HG03108 (cell line): ENCODE data around the gene ASCC2.
A peak's percentile ranks its signal among the peaks of the same experiment; 100 is the strongest.
"Not testable (repeated sequence)": the region's sequence is repeated elsewhere in the genome, so short reads cannot be mapped to it uniquely, and the experiment has no call there.

Source experiments
- ATAC-seq: cut with Tn5 transposase; IDR thresholded peaks from one replicate; pipeline ENCODE4 v1.9.1; 2021; ENCODE audit warnings: moderate library complexity; ENCODE audit not compliant: unreplicated experiment

The ASCC2 gene, protein sequence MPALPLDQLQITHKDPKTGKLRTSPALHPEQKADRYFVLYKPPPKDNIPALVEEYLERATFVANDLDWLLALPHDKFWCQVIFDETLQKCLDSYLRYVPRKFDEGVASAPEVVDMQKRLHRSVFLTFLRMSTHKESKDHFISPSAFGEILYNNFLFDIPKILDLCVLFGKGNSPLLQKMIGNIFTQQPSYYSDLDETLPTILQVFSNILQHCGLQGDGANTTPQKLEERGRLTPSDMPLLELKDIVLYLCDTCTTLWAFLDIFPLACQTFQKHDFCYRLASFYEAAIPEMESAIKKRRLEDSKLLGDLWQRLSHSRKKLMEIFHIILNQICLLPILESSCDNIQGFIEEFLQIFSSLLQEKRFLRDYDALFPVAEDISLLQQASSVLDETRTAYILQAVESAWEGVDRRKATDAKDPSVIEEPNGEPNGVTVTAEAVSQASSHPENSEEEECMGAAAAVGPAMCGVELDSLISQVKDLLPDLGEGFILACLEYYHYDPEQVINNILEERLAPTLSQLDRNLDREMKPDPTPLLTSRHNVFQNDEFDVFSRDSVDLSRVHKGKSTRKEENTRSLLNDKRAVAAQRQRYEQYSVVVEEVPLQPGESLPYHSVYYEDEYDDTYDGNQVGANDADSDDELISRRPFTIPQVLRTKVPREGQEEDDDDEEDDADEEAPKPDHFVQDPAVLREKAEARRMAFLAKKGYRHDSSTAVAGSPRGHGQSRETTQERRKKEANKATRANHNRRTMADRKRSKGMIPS

DNA sequence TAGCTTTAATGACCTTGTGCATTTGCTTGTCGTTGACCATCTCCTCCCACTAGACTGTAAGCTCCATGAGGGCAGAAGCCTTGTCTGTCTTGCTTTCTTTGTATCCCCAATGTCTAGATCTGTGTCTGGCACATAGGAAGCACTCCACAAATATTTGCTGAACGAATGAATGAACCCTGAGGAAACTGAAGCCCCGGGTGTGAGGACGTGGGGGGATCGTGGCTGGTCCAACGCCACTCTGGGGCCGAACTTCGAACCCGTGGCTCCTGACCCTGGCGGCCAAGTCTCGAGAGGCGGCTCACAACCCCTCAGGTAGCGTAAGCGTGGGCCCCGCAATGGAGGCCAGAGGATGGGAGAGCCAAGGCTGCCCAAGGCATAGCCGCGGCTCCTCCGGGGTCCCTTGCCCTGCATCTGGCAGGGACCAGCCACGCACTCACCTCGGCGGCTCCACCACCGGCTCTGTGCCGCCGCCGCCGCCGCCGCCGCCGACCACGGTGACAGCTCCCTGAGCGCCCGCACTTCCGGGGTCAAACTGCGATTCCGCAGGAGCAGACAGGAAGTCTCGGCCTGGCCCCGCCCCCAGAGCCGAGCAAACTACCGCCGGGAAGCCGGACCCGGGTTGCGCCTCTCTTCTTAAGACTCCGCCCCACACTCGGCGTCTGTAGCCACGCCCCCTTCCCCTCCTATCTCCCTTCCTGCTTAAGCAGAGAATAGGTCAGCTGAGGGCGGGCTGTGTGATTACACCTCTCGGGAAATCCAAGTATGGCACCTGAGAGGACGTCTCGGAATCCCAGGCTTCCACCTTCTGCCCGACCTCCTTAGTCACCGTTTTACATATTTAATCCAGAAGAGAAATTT is at the start of gene ASCC2:
ASCC2 (minus strand) TSS at position 534 of the 858 bp plus-strand sequence. CDS start 5,949 bp downstream, outside the sequence.
- peak; percentile 93 for ATAC-seq

DNA sequence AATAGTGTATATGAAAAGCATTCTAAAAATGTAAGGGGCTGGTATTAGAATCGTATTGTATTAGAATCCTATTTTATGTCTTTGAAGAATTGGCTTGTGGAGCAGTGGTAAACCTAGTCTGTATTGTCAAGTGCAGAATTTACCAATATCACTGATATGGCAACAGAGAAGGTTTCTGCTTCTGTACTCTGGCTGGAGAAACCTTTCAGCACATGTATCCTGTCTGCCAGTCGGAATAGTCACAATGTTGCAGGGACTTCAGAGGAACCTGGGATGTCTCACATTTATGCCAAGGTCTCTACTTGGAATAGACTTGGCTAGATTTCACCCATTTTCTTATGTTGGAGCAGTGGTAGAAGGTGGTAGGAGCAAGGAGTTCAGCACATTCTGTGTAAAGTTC is 49.3 kb upstream of the ASCC2 start:
- no peak for ATAC-seq

- no peak for ATAC-seq
These were observed 48.5 kb upstream of the ASCC2 start for GRCh38 chr22:29886596-29886995.

DNA sequence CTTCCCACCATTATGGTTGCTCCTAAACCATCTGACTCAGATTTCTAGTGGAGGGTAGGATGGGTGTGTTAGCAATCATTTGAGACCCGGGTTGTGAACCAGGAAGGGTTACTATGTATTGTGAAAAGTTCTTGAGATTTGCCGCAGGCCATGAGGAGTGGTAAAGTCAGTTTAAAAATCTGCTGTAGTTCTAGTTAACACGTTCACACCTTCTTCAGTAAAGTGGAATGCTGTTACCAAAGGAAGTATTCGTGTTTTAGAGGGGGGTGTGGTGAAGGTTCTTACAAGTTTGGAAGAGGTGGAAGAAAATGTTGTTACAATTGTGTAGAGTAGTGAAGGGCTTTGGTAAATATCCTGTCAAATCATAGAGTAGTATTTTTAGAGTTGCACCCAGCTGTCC is 47.5 kb upstream of the ASCC2 start:
- ATAC-seq: no peak

GRCh38 chr22:29883775-29884097 is 45.7 kb upstream of the ASCC2 start:
- ATAC-seq: no peak

DNA sequence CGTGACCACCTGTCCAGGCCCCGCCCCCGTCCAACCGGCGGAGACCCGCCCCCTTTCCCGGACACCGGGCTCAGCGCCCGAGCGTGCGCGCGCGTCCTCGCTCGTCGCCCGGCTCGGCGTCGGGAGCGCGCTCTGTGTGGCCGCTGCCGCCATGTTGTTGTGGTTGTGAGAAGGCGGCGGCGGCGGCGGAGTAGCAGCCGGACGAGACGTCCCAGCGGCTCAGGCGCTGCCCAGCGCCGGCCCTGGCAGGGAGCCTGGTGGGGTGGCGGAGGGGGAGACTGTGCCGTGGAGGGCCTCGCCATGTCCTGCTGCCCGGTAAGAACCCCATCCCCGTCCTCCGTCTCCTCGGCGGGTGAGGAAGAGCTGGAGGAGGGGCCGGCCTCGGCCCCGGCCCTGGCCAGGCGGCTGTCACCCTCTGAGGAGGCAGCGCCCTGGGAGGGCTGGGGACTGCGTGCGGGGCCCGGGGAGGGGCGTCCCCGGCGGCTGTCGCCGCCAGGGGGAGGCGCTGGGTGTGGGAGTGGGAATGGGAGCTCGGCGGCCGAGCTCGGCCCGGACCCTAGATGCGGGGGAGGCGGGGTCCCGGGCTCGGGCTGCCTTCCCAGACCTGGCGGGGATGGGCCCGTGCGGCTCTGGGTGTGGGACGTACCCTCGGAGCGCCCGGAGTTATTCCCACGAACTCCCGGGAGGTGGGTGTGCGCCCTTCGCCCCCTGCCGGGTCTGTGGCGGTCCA is 45.1 kb upstream of the ASCC2 start, which contains the start of gene MTMR3:
MTMR3 (plus strand) TSS at position 130 of the 730 bp plus-strand sequence. CDS start 87,886 bp downstream, outside the sequence.
- peak; percentile 64 for ATAC-seq

DNA sequence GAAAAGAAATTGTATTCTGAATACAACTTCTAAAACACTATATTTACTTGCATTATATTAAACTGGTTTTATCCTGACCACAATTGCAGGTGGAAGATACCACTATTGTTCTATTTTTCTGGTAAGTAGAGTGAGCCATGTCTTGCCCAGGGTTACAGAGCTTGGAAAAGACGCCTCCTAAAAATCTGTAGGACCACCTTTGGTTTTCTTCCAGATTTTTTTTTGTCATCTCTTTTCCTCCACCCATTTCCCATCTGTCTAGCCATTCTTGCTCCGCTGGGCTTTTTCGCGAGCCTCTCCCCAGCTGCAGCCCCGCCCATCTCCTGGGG is 44.6 kb upstream of the ASCC2 start:
- no peak for ATAC-seq

GRCh38 chr22:29879753-29880152 is 41.7 kb upstream of the ASCC2 start:
- ATAC-seq: no peak

DNA sequence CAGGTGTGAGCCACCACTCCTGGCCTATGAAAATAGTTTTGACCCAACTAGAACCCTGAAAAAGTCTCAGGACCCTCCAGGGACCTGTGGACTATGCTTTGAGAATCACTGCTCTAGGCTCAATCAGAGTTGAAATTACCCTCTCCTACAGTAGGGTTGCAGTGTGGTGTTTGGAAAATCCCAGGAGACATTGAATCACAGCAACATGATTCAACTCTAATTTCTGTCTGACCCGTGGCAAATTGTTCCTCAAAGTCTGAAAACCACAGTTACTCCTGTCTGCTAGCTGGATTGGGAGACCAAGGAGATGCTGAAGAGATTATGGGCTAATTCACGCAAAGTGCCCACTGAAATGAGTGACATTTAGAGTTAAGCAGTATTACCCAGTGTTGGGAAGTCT is 39.5 kb upstream of the ASCC2 start:
- ATAC-seq: no peak

DNA sequence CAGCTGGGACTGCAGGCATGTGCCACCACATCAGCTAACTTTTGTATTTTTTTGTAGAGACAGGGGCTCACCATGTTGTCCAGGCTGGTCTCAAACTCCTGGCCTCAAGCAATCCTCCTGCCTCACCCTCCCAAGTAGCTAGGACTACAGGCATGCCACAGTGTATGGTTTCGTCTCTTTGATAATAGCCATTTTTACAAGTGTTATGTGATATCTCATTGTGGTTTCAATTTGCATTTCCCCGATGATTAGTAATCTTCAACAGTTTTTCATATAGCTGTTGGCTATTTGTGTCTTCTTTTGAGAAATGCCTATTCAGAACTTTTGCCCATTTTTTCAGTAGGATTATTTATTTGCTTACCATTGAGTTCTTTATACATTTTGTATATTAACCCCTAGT is 35.9 kb upstream of the ASCC2 start:
- no peak for ATAC-seq

DNA sequence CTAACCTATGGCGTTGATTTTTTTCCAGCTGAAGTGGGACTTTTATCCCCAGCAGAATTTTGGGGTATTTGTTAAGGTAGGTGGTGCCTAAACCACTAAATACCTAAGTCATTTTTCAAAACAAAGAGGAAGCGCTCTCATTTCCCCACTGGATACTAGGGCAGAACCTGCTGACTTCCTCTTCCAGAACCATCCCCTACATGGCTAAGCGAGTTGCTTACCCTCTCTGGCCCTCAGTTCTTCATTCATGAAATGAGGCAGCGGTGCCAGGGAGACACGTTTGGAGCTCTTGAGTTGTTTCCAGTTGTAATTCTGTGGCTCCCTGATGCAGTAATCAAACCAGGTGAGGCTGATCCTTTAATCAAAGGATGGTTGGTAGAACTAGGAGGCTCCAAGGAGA is 34.9 kb upstream of the ASCC2 start:
- no peak for ATAC-seq

- ATAC-seq: no peak
These were observed 34.2 kb upstream of the ASCC2 start for GRCh38 chr22:29872144-29872893.

GRCh38 chr22:29871684-29872083 is 33.6 kb upstream of the ASCC2 start:
- no peak for ATAC-seq

DNA sequence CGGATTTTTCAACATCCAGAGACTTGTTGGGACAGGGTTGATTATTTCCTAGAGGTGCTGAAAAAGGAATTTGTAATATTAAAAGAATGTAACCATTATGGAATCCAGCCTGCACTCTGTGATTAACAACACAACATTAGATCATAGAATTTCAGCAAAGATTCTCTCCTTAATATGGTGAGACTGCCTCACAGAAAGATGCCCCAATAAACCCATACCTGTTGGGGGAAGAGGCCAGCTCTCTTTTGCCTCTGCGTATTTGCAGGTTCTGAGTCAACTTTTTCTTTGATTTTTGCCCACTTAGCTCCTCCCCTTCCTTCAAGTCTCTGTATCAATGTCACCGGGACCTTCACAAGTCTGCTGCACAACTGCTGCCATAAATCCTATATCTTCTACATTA is 32.5 kb upstream of the ASCC2 start:
- ATAC-seq: no peak

- ATAC-seq: no peak
These were observed 29.8 kb upstream of the ASCC2 start for GRCh38 chr22:29867851-29868250.

- no peak for ATAC-seq
These were observed 29.2 kb upstream of the ASCC2 start for GRCh38 chr22:29867260-29867659.

DNA sequence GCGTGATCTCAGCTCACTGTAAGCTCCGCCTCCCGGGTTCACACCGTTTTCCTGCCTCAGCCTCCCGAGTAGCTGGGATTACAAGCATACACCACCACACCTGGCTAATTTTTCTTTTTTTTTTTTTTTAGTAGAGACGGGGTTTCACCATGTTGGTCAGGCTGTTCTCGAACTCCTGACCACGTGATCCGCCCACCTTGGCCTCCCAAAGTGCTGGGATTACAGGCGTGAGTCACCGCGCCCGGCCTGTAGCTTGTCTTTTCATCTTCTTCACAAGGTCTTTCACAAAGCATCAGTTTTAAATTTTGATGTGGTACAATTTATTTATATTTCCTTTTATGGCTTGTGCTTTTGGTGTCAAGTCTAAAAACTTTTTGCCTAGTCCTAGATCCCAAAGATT is 27.5 kb upstream of the ASCC2 start:
- not testable (repeated sequence) for ATAC-seq

- no peak for ATAC-seq
These were observed 23.7 kb upstream of the ASCC2 start for GRCh38 chr22:29861672-29862297.

DNA sequence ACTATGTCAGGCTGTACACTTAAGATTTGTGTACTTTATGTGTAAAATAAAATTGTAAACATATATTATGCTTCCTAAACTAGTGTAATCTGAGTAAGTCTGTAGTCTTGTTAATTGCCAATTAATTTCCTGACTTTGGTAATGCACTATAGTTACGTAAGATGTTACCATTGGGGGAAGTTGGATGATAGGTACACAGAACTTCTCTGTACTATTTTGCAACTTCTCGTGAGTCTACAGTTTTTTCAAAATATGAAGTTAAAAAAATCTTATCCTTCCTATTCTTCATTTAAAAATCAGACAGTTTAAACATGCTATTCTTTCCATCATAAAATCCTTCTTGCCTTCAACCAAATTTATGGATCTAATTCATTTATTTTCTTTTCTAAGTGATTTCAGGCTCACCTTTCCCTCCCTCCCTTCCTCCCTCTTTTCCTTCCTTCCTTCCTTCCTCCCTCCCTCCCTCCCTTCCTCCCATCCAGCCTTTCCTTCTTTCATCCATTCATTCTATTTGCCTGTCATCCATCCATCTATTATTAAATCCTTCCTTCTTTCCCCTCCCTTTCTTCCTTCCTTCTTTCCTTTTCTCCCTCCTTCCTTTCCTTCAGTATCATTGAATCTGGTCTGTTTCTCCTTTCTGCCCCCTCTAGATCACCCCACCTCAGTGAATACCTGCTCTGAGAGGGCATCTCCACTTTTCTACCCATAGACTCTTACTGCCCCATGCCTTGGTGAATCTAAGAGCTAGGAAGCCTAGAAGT is 22.1 kb upstream of the ASCC2 start:
- no peak for ATAC-seq
